Activated naive CD4-positive, alpha-beta T cell treated with anti-CD3 and anti-CD28 coated beads, Interleukin-2, amount 50 U/mL, for 16 hours (primary cell): ENCODE data around the gene JARID2.

Experiments
- DNase-seq: peaks from one replicate; pipeline ENCODE4 v3.0.0-alpha.2; 2020

The JARID2 gene

GRCh38 chr6:15476631-15477380, 230.9 kb downstream of the JARID2 start:
- no peak for DNase-seq

- no peak for DNase-seq
Measured at GRCh38 chr6:15477746-15478145, 231.9 kb downstream of the JARID2 start.

GRCh38 chr6:15479761-15480160, 233.9 kb downstream of the JARID2 start:
- DNase-seq = no peak

- DNase-seq = no peak
Measured at GRCh38 chr6:15480525-15480924, 234.7 kb downstream of the JARID2 start.

GRCh38 chr6:15481390-15482291, 235.8 kb downstream of the JARID2 start:
- DNase-seq = peak; percentile 35

- no peak for DNase-seq
Measured at GRCh38 chr6:15483060-15483459, 237.2 kb downstream of the JARID2 start.

GRCh38 chr6:15484140-15484539, 238.3 kb downstream of the JARID2 start:
- no peak for DNase-seq

GRCh38 chr6:15484821-15485220, 239.0 kb downstream of the JARID2 start:
- DNase-seq = no peak

- DNase-seq = no peak
Measured at GRCh38 chr6:15485936-15486335, 240.1 kb downstream of the JARID2 start.

GRCh38 chr6:15487262-15487661, 241.4 kb downstream of the JARID2 start:
- DNase-seq = no peak

GRCh38 chr6:15489261-15489962, 243.5 kb downstream of the JARID2 start:
- DNase-seq = no peak

GRCh38 chr6:15490242-15491100, 244.6 kb downstream of the JARID2 start:
- DNase-seq = no peak

GRCh38 chr6:15491255-15491985, 245.6 kb downstream of the JARID2 start:
- peak; percentile 75 for DNase-seq

GRCh38 chr6:15491986-15492269, 246.1 kb downstream of the JARID2 start:
- no peak for DNase-seq

- DNase-seq = no peak
Measured at GRCh38 chr6:15493437-15494168, 247.7 kb downstream of the JARID2 start.

GRCh38 chr6:15495375-15495901, 249.6 kb downstream of the JARID2 start:
- DNase-seq = no peak

GRCh38 chr6:15496345-15497131, 250.7 kb downstream of the JARID2 start:
- DNase-seq = no peak

- no peak for DNase-seq
Measured at GRCh38 chr6:15498640-15499039, 252.8 kb downstream of the JARID2 start.

- DNase-seq = no peak
Measured at GRCh38 chr6:15499125-15499524, 253.3 kb downstream of the JARID2 start.

GRCh38 chr6:15499591-15499990, 253.7 kb downstream of the JARID2 start:
- no peak for DNase-seq
